WTC11 (cell line): ENCODE data around the gene FST. TPM values are rescaled to one million over a fixed set of nuclear protein-coding genes. Genes with fewer than 3 reads are reported as not detected.

Experiments
- ATAC-seq: fragments of 200-7000 bp; cut with Tn5 transposase; 2 replicates; pipeline ENCODE4 v1.10.0; 2021; ENCODE audit warnings: mild to moderate bottlenecking, moderate library complexity
- CTCF ChIA-PET: fragments of 300-600 bp; sonication (Branson Sonifier 250); formaldehyde crosslinking; loops from one replicate; lab custom pipeline; 2021; ENCODE audit warnings: antibody characterized with exemption; lab: Charles Lee
- POLR2A ChIA-PET: fragments of 350-600 bp; sonication (Branson Sonifier 250); formaldehyde crosslinking; loops from one replicate; lab custom pipeline; 2021; ENCODE audit warnings: antibody characterized with exemption; lab: Charles Lee
- DNase-seq: peaks from one replicate; pipeline ENCODE4 v3.0.0; 2021; ENCODE audit warnings: low spot score
- H3K27ac Mint-ChIP-seq: 2 replicates; pipeline ENCODE4 v1.8.0; 2021; ENCODE audit warnings: mixed read lengths
- H3K27me3 Mint-ChIP-seq: 2 replicates; pipeline ENCODE4 v1.8.0; 2021; ENCODE audit warnings: low read depth, mild to moderate bottlenecking, moderate library complexity, mixed read lengths
- H3K36me3 Mint-ChIP-seq: 2 replicates; pipeline ENCODE4 v1.8.0; 2021; ENCODE audit warnings: mixed read lengths
- H3K4me1 Mint-ChIP-seq: 2 replicates; pipeline ENCODE4 v1.8.0; 2022; ENCODE audit warnings: mixed read lengths
- H3K4me3 Mint-ChIP-seq: 2 replicates; pipeline ENCODE4 v1.8.0; 2021; ENCODE audit warnings: mild to moderate bottlenecking, moderate library complexity, mixed read lengths
- H3K9me3 Mint-ChIP-seq: 2 replicates; pipeline ENCODE4 v1.8.0; 2021; ENCODE audit warnings: mixed read lengths
- CBFB ChIP-seq: sonication (generic); formaldehyde crosslinking; IDR thresholded peaks from 2 replicates; pipeline ENCODE4 v1.8.1; 2022; ENCODE audit warnings: mild to moderate bottlenecking, low read depth, missing genetic modification reagents
- CREB1 ChIP-seq: sonication (generic); formaldehyde crosslinking; IDR thresholded peaks from 2 replicates; pipeline ENCODE4 v1.8.0; 2023; ENCODE audit warnings: mild to moderate bottlenecking, missing genetic modification reagents
- EMX1 ChIP-seq: fragments of 250-450 bp; sonication (Bioruptor Pico); IDR thresholded peaks from 2 replicates; pipeline ENCODE4 v1.8.0; 2021; ENCODE audit warnings: mild to moderate bottlenecking
- FOXP1 ChIP-seq: sonication (generic); formaldehyde crosslinking; IDR thresholded peaks from 2 replicates; pipeline ENCODE4 v1.8.0; 2022; ENCODE audit warnings: missing genetic modification reagents, mild to moderate bottlenecking, moderate library complexity, borderline replicate concordance
- GRHL2 ChIP-seq: fragments of 250-450 bp; sonication (Bioruptor Pico); IDR thresholded peaks from 2 replicates; pipeline ENCODE4 v1.8.0; 2022; ENCODE audit warnings: mild to moderate bottlenecking, moderate library complexity; ENCODE audit not compliant: insufficient replicate concordance, severe bottlenecking
- HMGA2 ChIP-seq: fragments of 250-450 bp; sonication (Bioruptor Pico); IDR thresholded peaks from 2 replicates; pipeline ENCODE4 v1.4.0; 2021; ENCODE audit warnings: mild to moderate bottlenecking, moderate library complexity
- IRF2 ChIP-seq: sonication (generic); formaldehyde crosslinking; IDR thresholded peaks from 2 replicates; pipeline ENCODE4 v1.8.0; 2022; ENCODE audit warnings: low read depth, missing genetic modification reagents, borderline replicate concordance
- JUN ChIP-seq: sonication (generic); formaldehyde crosslinking; IDR thresholded peaks from 2 replicates; pipeline ENCODE4 v1.8.0; 2023; ENCODE audit warnings: mild to moderate bottlenecking, missing genetic modification reagents
- NR1H2 ChIP-seq: sonication (generic); formaldehyde crosslinking; IDR thresholded peaks from 2 replicates; pipeline ENCODE4 v1.9.0; 2021; ENCODE audit warnings: mild to moderate bottlenecking, moderate library complexity, missing genetic modification reagents
- SMAD3 ChIP-seq: sonication (generic); formaldehyde crosslinking; IDR thresholded peaks from 2 replicates; pipeline ENCODE4 v1.8.0; 2022; ENCODE audit warnings: missing genetic modification reagents, mild to moderate bottlenecking, borderline replicate concordance
- ZNF671 ChIP-seq: fragments of 250-450 bp; sonication (Bioruptor Pico); IDR thresholded peaks from 2 replicates; pipeline ENCODE4 v1.8.0; 2021; ENCODE audit warnings: mild to moderate bottlenecking
- total RNA-seq: library from RNA; stranded (reverse); gene quantifications from 3 replicates; pipeline ENCODE4 v1.2.3, GENCODE V29; 2021
- TF ChIP-seq, protein P1 (sequence below): sonication (generic); formaldehyde crosslinking; IDR thresholded peaks from 2 replicates; pipeline ENCODE4 v1.8.1; 2022; ENCODE audit warnings: missing genetic modification reagents, borderline replicate concordance
- TF ChIP-seq, protein P2 (sequence below): sonication (generic); formaldehyde crosslinking; IDR thresholded peaks from 2 replicates; pipeline ENCODE4 v1.8.0; 2022; ENCODE audit warnings: mild to moderate bottlenecking, missing genetic modification reagents
- TF ChIP-seq, protein P3 (sequence below): fragments of 250-450 bp; sonication (Bioruptor Pico); IDR thresholded peaks from 2 replicates; pipeline ENCODE4 v1.9.0; 2021; ENCODE audit warnings: mild to moderate bottlenecking, borderline replicate concordance
- TF ChIP-seq, protein P4 (sequence below): sonication (generic); formaldehyde crosslinking; IDR thresholded peaks from 2 replicates; pipeline ENCODE4 v1.8.0; 2023; ENCODE audit warnings: mild to moderate bottlenecking, missing genetic modification reagents
- TF ChIP-seq, protein P5 (sequence below): sonication (generic); formaldehyde crosslinking; IDR thresholded peaks from 2 replicates; pipeline ENCODE4 v1.8.0; 2022; ENCODE audit warnings: mild to moderate bottlenecking, missing genetic modification reagents
- TF ChIP-seq, protein P6 (sequence below): sonication (generic); formaldehyde crosslinking; IDR thresholded peaks from 2 replicates; pipeline ENCODE4 v1.8.1; 2023; ENCODE audit warnings: mild to moderate bottlenecking, missing genetic modification reagents
- TF ChIP-seq, protein P7 (sequence below): sonication (generic); formaldehyde crosslinking; IDR thresholded peaks from 2 replicates; pipeline ENCODE4 v1.8.0; 2022; ENCODE audit warnings: missing genetic modification reagents

Gene FST
- total RNA-seq, 1 experiment from 2014 or later, result 11.8 TPM

DNA sequence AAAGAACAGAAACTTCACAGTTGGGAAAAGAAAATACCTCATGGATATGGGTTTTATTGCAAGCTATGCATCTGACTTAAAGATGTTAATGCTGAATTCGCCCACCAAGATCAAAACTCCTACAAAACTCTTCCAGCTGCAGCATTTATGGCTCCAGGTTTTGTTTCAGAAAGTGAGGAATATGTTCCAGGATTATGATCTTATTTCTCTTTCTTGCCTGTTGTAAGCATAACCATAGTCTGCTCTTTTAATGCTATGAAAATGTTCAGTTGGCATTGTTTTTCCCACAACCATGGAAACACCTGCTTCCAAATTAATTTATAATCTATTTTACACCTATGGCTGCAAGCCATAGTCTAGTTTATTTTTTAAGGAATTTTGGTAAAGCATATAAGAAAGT lies 34.9 kb upstream of the FST start (continued):
- TF ChIP-seq, protein P1, sequence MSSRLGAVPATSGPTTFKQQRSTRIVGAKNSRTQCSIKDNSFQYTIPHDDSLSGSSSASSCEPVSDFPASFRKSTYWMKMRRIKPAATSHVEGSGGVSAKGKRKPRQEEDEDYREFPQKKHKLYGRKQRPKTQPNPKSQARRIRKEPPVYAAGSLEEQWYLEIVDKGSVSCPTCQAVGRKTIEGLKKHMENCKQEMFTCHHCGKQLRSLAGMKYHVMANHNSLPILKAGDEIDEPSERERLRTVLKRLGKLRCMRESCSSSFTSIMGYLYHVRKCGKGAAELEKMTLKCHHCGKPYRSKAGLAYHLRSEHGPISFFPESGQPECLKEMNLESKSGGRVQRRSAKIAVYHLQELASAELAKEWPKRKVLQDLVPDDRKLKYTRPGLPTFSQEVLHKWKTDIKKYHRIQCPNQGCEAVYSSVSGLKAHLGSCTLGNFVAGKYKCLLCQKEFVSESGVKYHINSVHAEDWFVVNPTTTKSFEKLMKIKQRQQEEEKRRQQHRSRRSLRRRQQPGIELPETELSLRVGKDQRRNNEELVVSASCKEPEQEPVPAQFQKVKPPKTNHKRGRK (CRISPR knock-in tag), result no peak
- no peak for TF ChIP-seq NR1H2
- no peak for TF ChIP-seq FOXP1 (CRISPR knock-in tag)
- TF ChIP-seq, protein P2, sequence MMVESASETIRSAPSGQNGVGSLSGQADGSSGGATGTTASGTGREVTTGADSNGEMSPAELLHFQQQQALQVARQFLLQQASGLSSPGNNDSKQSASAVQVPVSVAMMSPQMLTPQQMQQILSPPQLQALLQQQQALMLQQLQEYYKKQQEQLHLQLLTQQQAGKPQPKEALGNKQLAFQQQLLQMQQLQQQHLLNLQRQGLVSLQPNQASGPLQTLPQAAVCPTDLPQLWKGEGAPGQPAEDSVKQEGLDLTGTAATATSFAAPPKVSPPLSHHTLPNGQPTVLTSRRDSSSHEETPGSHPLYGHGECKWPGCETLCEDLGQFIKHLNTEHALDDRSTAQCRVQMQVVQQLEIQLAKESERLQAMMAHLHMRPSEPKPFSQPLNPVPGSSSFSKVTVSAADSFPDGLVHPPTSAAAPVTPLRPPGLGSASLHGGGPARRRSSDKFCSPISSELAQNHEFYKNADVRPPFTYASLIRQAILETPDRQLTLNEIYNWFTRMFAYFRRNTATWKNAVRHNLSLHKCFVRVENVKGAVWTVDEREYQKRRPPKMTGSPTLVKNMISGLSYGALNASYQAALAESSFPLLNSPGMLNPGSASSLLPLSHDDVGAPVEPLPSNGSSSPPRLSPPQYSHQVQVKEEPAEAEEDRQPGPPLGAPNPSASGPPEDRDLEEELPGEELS (CRISPR knock-in tag), result no peak
- TF ChIP-seq, protein P3, sequence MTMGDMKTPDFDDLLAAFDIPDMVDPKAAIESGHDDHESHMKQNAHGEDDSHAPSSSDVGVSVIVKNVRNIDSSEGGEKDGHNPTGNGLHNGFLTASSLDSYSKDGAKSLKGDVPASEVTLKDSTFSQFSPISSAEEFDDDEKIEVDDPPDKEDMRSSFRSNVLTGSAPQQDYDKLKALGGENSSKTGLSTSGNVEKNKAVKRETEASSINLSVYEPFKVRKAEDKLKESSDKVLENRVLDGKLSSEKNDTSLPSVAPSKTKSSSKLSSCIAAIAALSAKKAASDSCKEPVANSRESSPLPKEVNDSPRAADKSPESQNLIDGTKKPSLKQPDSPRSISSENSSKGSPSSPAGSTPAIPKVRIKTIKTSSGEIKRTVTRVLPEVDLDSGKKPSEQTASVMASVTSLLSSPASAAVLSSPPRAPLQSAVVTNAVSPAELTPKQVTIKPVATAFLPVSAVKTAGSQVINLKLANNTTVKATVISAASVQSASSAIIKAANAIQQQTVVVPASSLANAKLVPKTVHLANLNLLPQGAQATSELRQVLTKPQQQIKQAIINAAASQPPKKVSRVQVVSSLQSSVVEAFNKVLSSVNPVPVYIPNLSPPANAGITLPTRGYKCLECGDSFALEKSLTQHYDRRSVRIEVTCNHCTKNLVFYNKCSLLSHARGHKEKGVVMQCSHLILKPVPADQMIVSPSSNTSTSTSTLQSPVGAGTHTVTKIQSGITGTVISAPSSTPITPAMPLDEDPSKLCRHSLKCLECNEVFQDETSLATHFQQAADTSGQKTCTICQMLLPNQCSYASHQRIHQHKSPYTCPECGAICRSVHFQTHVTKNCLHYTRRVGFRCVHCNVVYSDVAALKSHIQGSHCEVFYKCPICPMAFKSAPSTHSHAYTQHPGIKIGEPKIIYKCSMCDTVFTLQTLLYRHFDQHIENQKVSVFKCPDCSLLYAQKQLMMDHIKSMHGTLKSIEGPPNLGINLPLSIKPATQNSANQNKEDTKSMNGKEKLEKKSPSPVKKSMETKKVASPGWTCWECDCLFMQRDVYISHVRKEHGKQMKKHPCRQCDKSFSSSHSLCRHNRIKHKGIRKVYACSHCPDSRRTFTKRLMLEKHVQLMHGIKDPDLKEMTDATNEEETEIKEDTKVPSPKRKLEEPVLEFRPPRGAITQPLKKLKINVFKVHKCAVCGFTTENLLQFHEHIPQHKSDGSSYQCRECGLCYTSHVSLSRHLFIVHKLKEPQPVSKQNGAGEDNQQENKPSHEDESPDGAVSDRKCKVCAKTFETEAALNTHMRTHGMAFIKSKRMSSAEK, result no peak
- TF ChIP-seq EMX1 (CRISPR knock-in tag), result no peak

DNA sequence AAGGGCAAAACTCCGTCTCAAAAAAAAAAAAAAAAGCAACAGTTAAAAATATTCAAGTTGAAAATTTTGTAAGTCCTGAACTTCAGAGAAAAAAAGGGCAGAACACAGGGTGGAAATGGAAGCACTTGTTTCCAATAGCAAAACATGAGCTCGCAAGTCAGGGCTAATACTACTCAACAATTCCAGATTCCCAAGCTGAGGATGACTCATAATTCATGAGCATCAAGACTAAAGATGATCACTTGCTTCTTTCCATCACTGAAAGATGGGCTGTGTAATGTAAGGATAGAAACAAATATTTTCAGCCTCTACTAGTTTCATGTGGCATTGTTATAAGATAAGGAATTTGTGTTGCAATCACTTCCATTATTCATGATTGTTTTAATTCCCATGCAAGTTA lies 33.5 kb upstream of the FST start:
- ChIA-PET CTCF (interaction anchor here (0.8 kb wide), 1 partner anchor 782 kb away, joined by 3 read pairs; no protein-coding TSS in a partner anchor), POLR2A (no interaction called here)
- ATAC-seq, result no peak
- Mint-ChIP-seq H3K27me3 (no peaks in the 10 kb centered on the region), H3K4me1 (peaks cover 6% of the 10 kb centered on the region), H3K4me3 (no peak overlapping the region; the same call in 1 of the 2 replicates), H3K36me3 (no peaks in the 10 kb centered on the region), H3K27ac (no peak overlapping the region), H3K9me3 (no peaks in the 10 kb centered on the region)
- no peak for DNase-seq
- TF ChIP-seq CREB1 (CRISPR knock-in tag), result no peak

DNA sequence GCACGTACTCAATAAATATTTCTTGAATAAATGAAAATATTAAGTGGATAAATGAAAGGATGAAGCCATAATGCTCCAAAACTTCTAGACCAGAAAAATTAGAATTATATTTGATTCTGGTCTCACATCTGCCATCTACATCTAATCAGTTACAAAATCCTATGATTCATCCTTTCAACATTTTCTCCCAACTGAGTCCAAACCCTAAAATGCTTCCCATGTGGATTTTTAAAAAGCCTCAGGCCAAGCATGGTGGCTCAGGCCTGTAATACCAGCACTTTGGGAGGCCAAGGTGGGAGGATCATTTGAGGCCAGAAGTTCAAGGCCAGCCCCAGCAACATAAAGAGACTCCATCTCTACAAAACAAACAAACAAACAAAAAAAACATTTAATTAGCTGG lies 31.6 kb upstream of the FST start:
- H3K4me1 Mint-ChIP-seq, result peaks cover 20% of the 10 kb centered on the region
- H3K4me3 Mint-ChIP-seq, result no peak overlapping the region
- no peak overlapping the region for H3K27ac Mint-ChIP-seq
- H3K36me3 Mint-ChIP-seq, result no peaks in the 10 kb centered on the region
- H3K27me3 Mint-ChIP-seq, result no peaks in the 10 kb centered on the region
- DNase-seq (no peak), ATAC-seq (no peak)
- no peaks in the 10 kb centered on the region for H3K9me3 Mint-ChIP-seq
- ChIA-PET POLR2A (no interaction called here), CTCF (no interaction called here)
- TF ChIP-seq HMGA2 (CRISPR knock-in tag) (no peak), GRHL2 (CRISPR knock-in tag) (no peak), ZNF671 (CRISPR knock-in tag) (no peak), JUN (CRISPR knock-in tag) (no peak), IRF2 (CRISPR knock-in tag) (no peak), CBFB (no peak), SMAD3 (CRISPR knock-in tag) (no peak)
- TF ChIP-seq, protein P4, sequence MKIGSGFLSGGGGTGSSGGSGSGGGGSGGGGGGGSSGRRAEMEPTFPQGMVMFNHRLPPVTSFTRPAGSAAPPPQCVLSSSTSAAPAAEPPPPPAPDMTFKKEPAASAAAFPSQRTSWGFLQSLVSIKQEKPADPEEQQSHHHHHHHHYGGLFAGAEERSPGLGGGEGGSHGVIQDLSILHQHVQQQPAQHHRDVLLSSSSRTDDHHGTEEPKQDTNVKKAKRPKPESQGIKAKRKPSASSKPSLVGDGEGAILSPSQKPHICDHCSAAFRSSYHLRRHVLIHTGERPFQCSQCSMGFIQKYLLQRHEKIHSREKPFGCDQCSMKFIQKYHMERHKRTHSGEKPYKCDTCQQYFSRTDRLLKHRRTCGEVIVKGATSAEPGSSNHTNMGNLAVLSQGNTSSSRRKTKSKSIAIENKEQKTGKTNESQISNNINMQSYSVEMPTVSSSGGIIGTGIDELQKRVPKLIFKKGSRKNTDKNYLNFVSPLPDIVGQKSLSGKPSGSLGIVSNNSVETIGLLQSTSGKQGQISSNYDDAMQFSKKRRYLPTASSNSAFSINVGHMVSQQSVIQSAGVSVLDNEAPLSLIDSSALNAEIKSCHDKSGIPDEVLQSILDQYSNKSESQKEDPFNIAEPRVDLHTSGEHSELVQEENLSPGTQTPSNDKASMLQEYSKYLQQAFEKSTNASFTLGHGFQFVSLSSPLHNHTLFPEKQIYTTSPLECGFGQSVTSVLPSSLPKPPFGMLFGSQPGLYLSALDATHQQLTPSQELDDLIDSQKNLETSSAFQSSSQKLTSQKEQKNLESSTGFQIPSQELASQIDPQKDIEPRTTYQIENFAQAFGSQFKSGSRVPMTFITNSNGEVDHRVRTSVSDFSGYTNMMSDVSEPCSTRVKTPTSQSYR (CRISPR knock-in tag), result no peak
- TF ChIP-seq, protein P5, sequence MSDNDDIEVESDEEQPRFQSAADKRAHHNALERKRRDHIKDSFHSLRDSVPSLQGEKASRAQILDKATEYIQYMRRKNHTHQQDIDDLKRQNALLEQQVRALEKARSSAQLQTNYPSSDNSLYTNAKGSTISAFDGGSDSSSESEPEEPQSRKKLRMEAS (CRISPR knock-in tag), result no peak
- TF ChIP-seq, protein P6, sequence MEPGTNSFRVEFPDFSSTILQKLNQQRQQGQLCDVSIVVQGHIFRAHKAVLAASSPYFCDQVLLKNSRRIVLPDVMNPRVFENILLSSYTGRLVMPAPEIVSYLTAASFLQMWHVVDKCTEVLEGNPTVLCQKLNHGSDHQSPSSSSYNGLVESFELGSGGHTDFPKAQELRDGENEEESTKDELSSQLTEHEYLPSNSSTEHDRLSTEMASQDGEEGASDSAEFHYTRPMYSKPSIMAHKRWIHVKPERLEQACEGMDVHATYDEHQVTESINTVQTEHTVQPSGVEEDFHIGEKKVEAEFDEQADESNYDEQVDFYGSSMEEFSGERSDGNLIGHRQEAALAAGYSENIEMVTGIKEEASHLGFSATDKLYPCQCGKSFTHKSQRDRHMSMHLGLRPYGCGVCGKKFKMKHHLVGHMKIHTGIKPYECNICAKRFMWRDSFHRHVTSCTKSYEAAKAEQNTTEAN (CRISPR knock-in tag), result no peak
- TF ChIP-seq, protein P7, sequence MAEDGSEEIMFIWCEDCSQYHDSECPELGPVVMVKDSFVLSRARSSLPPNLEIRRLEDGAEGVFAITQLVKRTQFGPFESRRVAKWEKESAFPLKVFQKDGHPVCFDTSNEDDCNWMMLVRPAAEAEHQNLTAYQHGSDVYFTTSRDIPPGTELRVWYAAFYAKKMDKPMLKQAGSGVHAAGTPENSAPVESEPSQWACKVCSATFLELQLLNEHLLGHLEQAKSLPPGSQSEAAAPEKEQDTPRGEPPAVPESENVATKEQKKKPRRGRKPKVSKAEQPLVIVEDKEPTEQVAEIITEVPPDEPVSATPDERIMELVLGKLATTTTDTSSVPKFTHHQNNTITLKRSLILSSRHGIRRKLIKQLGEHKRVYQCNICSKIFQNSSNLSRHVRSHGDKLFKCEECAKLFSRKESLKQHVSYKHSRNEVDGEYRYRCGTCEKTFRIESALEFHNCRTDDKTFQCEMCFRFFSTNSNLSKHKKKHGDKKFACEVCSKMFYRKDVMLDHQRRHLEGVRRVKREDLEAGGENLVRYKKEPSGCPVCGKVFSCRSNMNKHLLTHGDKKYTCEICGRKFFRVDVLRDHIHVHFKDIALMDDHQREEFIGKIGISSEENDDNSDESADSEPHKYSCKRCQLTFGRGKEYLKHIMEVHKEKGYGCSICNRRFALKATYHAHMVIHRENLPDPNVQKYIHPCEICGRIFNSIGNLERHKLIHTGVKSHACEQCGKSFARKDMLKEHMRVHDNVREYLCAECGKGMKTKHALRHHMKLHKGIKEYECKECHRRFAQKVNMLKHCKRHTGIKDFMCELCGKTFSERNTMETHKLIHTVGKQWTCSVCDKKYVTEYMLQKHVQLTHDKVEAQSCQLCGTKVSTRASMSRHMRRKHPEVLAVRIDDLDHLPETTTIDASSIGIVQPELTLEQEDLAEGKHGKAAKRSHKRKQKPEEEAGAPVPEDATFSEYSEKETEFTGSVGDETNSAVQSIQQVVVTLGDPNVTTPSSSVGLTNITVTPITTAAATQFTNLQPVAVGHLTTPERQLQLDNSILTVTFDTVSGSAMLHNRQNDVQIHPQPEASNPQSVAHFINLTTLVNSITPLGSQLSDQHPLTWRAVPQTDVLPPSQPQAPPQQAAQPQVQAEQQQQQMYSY, result no peak
